ENCODE measurements around the gene MDM2. TPM values are rescaled to one million over a fixed set of nuclear protein-coding genes. Genes with fewer than 3 reads are reported as not detected.
"Not testable (repeated sequence)": the region's sequence is repeated elsewhere in the genome, so short reads cannot be mapped to it uniquely, and the experiment has no call there.

Gene MDM2
- total and polyA plus RNA-seq, 3 donors from 2014 or later: 28.8 to 56.1 (median 40.6) TPM

DNA sequence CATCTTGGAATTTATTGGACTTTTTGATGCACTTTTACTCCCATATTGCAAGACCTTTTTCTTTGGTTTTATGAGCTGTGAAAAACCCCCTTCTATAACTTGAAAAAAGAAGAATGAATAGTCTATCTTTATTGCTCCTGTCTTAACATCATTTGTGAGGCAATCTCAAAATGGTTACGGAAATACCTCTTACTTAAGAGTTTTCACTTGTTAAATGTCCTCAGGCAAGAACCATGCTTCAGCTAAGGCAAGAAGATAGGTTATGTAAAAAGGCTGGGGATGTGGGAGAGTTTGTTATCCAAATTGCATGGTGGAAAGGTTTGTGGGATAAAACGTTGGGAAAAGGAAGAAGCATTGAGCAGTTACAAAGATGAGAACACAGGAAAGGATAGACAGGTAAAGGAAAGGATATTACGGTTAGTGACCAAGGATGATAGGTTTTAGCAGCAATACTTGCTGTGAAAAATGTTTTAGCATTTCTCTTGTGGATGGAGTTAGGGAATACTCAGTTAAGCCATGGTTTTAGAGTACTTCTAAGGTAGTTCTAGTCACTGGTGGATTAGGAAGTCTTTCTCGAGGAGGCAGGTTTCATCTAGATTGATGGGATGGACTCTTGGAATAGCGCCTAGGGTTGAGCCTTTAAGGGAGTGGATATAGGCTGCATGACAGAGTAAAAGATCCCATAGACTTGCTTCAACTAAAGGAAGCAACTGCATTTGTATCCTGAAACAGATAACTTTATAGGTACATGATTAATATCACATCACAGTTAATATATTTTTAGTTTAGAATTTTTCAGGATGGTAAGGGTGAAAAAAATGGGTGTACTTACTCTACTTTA is 30.3 kb downstream of the MDM2 start:
- Histone ChIP-seq H3K27ac (no peak overlapping the region), H3K36me3 (ENCODE audit: low read depth, missing control alignments) (no peaks in the 10 kb centered on the region), H3K9me3 (no peaks in the 10 kb centered on the region), H3K27me3 (no peaks in the 10 kb centered on the region), H3K4me3 (no peak overlapping the region), H3K4me1 (no peaks in the 10 kb centered on the region)
- TF ChIP-seq, protein P1, sequence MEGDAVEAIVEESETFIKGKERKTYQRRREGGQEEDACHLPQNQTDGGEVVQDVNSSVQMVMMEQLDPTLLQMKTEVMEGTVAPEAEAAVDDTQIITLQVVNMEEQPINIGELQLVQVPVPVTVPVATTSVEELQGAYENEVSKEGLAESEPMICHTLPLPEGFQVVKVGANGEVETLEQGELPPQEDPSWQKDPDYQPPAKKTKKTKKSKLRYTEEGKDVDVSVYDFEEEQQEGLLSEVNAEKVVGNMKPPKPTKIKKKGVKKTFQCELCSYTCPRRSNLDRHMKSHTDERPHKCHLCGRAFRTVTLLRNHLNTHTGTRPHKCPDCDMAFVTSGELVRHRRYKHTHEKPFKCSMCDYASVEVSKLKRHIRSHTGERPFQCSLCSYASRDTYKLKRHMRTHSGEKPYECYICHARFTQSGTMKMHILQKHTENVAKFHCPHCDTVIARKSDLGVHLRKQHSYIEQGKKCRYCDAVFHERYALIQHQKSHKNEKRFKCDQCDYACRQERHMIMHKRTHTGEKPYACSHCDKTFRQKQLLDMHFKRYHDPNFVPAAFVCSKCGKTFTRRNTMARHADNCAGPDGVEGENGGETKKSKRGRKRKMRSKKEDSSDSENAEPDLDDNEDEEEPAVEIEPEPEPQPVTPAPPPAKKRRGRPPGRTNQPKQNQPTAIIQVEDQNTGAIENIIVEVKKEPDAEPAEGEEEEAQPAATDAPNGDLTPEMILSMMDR (IDR thresholded peaks at IDR 0.05): no peak
- no peak for TF ChIP-seq POLR2A (IDR thresholded peaks at IDR 0.05)
- WGBS, 2 donors: 84 to 87% methylated on average over 5 of the region's 5 CpGs
- intact Hi-C loops (cut with DNase I; ENCODE audit: low total_unique reads): no loop called here
- DNase-seq: no peak

DNA sequence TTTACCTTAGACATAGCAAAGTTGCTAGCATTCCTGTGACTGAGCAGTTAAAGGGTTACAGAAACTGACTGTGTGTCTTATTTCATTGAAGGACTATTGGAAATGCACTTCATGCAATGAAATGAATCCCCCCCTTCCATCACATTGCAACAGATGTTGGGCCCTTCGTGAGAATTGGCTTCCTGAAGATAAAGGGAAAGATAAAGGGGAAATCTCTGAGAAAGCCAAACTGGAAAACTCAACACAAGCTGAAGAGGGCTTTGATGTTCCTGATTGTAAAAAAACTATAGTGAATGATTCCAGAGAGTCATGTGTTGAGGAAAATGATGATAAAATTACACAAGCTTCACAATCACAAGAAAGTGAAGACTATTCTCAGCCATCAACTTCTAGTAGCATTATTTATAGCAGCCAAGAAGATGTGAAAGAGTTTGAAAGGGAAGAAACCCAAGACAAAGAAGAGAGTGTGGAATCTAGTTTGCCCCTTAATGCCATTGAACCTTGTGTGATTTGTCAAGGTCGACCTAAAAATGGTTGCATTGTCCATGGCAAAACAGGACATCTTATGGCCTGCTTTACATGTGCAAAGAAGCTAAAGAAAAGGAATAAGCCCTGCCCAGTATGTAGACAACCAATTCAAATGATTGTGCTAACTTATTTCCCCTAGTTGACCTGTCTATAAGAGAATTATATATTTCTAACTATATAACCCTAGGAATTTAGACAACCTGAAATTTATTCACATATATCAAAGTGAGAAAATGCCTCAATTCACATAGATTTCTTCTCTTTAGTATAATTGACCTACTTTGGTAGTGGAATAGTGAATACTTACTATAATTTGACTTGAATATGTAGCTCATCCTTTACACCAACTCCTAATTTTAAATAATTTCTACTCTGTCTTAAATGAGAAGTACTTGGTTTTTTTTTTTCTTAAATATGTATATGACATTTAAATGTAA is 31.5 kb downstream of the MDM2 start:
- Histone ChIP-seq H3K36me3 (ENCODE audit: low read depth, missing control alignments) (no peaks in the 10 kb centered on the region), H3K9me3 (no peaks in the 10 kb centered on the region), H3K4me3 (no peak overlapping the region), H3K4me1 (no peaks in the 10 kb centered on the region), H3K27me3 (no peaks in the 10 kb centered on the region), H3K27ac (no peak overlapping the region)
- TF ChIP-seq, protein P1 (IDR thresholded peaks at IDR 0.05): no peak
- TF ChIP-seq POLR2A (IDR thresholded peaks at IDR 0.05): no peak
- 55 to 56% methylated on average over 2 of the region's 2 CpGs for WGBS, 2 donors
- intact Hi-C loops (cut with DNase I; ENCODE audit: low total_unique reads): no loop called here
- no peak for DNase-seq

DNA sequence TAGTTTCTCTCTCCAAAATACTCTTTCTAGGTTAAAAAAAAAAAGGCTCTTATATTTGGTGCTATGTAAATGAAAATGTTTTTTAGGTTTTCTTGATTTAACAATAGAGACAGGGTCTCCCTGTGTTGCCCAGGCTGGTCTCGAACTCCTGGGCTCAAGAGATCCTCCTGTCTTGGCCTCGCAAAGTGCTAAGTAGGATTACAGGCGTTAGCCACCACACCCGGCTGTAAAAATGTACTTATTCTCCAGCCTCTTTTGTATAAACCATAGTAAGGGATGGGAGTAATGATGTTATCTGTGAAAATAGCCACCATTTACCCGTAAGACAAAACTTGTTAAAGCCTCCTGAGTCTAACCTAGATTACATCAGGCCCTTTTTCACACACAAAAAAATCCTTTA is 33.2 kb downstream of the MDM2 start:
- H3K4me1 ChIP-seq; H3K27ac ChIP-seq; H3K27me3 ChIP-seq; H3K36me3 ChIP-seq (ENCODE audit: low read depth, missing control alignments); H3K4me3 ChIP-seq; DNase-seq; H3K9me3 ChIP-seq; intact Hi-C loops (cut with DNase I; ENCODE audit: low total_unique reads): not testable (repeated sequence)
- WGBS, 2 donors: 95 to 96% methylated on average over 5 of the region's 5 CpGs

DNA sequence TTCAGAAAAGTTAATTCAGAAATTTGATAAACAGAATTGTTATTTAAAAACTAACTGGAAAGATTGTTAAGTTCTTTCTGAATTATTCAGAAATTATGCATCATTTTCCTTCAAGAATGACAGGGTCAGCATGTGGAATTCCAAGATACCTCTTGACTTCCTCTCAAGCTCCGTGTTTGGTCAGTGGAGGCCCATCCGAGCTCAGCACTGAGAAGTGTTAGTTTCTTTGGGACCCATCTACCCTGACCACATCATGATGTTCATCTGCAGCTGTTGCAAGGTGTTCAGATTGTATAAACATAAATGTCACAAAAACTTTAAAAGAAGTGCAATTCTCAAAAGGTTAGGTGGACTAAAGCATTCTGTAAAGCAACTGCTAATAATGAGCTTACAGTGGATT is 33.7 kb downstream of the MDM2 start:
- no peaks in the 10 kb centered on the region for H3K36me3 ChIP-seq (ENCODE audit: low read depth, missing control alignments)
- intact Hi-C loops (cut with DNase I; ENCODE audit: low total_unique reads): no loop called here
- no peak for DNase-seq
- 93 to 95% methylated on average over 2 of the region's 2 CpGs for WGBS, 2 donors
- no peaks in the 10 kb centered on the region for H3K27me3 ChIP-seq
- no peaks in the 10 kb centered on the region for H3K9me3 ChIP-seq
- TF ChIP-seq, protein P1 (IDR thresholded peaks at IDR 0.05): no peak
- no peak for TF ChIP-seq POLR2A (IDR thresholded peaks at IDR 0.05)
- no peaks in the 10 kb centered on the region for H3K4me1 ChIP-seq
- H3K27ac ChIP-seq: no peak overlapping the region
- H3K4me3 ChIP-seq: no peak overlapping the region

DNA sequence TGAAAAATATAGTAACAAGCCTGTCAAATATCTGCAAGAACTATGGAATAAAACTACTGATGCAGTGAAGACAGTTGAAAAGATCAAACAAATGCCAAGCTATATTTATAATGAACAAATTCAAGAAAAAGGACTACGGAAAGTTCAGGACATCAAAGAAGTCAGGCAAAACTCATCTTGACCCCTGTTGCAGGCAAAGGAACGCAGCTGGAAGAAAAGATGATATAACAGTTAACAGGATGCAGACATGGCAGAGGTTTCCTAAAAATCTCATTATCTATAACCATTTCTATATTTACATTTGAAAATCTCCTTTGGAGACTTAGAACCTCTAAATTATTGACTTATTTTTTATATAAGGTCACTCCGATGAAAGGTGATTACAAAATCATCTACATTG is 34.1 kb downstream of the MDM2 start:
- no peak for TF ChIP-seq POLR2A (IDR thresholded peaks at IDR 0.05)
- TF ChIP-seq, protein P1 (IDR thresholded peaks at IDR 0.05): no peak
- 86 to 98% methylated on average over 3 of the region's 3 CpGs for WGBS, 2 donors
- Histone ChIP-seq H3K27me3 (no peaks in the 10 kb centered on the region), H3K36me3 (ENCODE audit: low read depth, missing control alignments) (no peaks in the 10 kb centered on the region), H3K27ac (no peak overlapping the region), H3K4me3 (no peak overlapping the region), H3K4me1 (no peaks in the 10 kb centered on the region), H3K9me3 (no peaks in the 10 kb centered on the region)
- intact Hi-C loops (cut with DNase I; ENCODE audit: low total_unique reads): no loop called here
- DNase-seq: no peak
